ENCODE measurements around the gene NFS1.

NFS1 gene

GRCh38 chr20:35681960-35682359 is 17.2 kb downstream of the NFS1 start:
- no peak for TF ChIP-seq CTCF (IDR thresholded peaks at IDR 0.05; ENCODE audit: low read depth, low read length, missing control alignments)
- no peak for DNase-seq
- in situ Hi-C loops (cut with HindIII; ENCODE audit: low pct_ligation_motif_present, low sequenced_read_pairs), result no loop called here
- Histone ChIP-seq H3K36me3 (replicated peaks) (peaks cover 4% of the 10 kb centered on the region), H3K27me3 (replicated peaks) (no peaks in the 10 kb centered on the region), H3K27ac (no peak overlapping the region), H3K4me3 (ENCODE audit: low read depth, low read length) (no peak overlapping the region)

GRCh38 chr20:35680452-35681183 is 18.5 kb downstream of the NFS1 start:
- Histone ChIP-seq H3K36me3 (replicated peaks) (peaks cover 4% of the 10 kb centered on the region), H3K4me3 (ENCODE audit: low read depth, low read length) (no peak overlapping the region), H3K27me3 (replicated peaks) (no peaks in the 10 kb centered on the region), H3K27ac (no peak overlapping the region)
- in situ Hi-C loops (cut with HindIII; ENCODE audit: low pct_ligation_motif_present, low sequenced_read_pairs), result no loop called here
- no peak for DNase-seq
- no peak for TF ChIP-seq CTCF (IDR thresholded peaks at IDR 0.05; ENCODE audit: low read depth, low read length, missing control alignments)

GRCh38 chr20:35674921-35675320 is 24.2 kb downstream of the NFS1 start:
- in situ Hi-C loops (cut with HindIII; ENCODE audit: low pct_ligation_motif_present, low sequenced_read_pairs), result no loop called here
- Histone ChIP-seq H3K36me3 (replicated peaks) (peaks cover 27% of the 10 kb centered on the region), H3K27ac (no peak overlapping the region), H3K4me3 (ENCODE audit: low read depth, low read length) (no peak overlapping the region), H3K27me3 (replicated peaks) (no peaks in the 10 kb centered on the region)
- no peak for TF ChIP-seq CTCF (IDR thresholded peaks at IDR 0.05; ENCODE audit: low read depth, low read length, missing control alignments)
- DNase-seq, result no peak

- H3K36me3 ChIP-seq (replicated peaks), result peaks cover 36% of the 10 kb centered on the region
- no peak for TF ChIP-seq CTCF (IDR thresholded peaks at IDR 0.05; ENCODE audit: low read depth, low read length, missing control alignments)
- DNase-seq, result no peak
These were observed 25.3 kb downstream of the NFS1 start for GRCh38 chr20:35673884-35674283.

GRCh38 chr20:35669681-35670080 is 29.5 kb downstream of the NFS1 start:
- no peak for TF ChIP-seq CTCF (IDR thresholded peaks at IDR 0.05; ENCODE audit: low read depth, low read length, missing control alignments)
- H3K4me3 ChIP-seq (ENCODE audit: low read depth, low read length), result no peak overlapping the region
- H3K36me3 ChIP-seq (replicated peaks), result peaks cover 34% of the 10 kb centered on the region
- no peak for DNase-seq
- in situ Hi-C loops (cut with HindIII; ENCODE audit: low pct_ligation_motif_present, low sequenced_read_pairs), result no loop called here
- H3K27ac ChIP-seq, result no peak overlapping the region
- H3K27me3 ChIP-seq (replicated peaks), result no peaks in the 10 kb centered on the region

More at GRCh38 chr20:35673884-35674283, 25.3 kb downstream of the NFS1 start:
- H3K27me3 ChIP-seq (replicated peaks), result no peaks in the 10 kb centered on the region
- H3K4me3 ChIP-seq (ENCODE audit: low read depth, low read length), result no peak overlapping the region
- in situ Hi-C loops (cut with HindIII; ENCODE audit: low pct_ligation_motif_present, low sequenced_read_pairs), result no loop called here
- H3K27ac ChIP-seq, result no peak overlapping the region

GRCh38 chr20:35669221-35669620 is 29.9 kb downstream of the NFS1 start:
- no peak for TF ChIP-seq CTCF (IDR thresholded peaks at IDR 0.05; ENCODE audit: low read depth, low read length, missing control alignments)
- in situ Hi-C loops (cut with HindIII; ENCODE audit: low pct_ligation_motif_present, low sequenced_read_pairs), result no loop called here
- DNase-seq, result no peak
- Histone ChIP-seq H3K4me3 (ENCODE audit: low read depth, low read length) (no peak overlapping the region), H3K27me3 (replicated peaks) (no peaks in the 10 kb centered on the region), H3K27ac (no peak overlapping the region), H3K36me3 (replicated peaks) (peaks cover 30% of the 10 kb centered on the region)

Measured in brain microvascular endothelial cell (primary cell).